Measurements from ENCODE around the gene PRELID3B. TPM values are rescaled to one million over a fixed set of nuclear protein-coding genes. Genes with fewer than 3 reads are reported as not detected.

Gene PRELID3B
- total RNA-seq, 1 donor from 2014 or later = 78.8 TPM

GRCh38 chr20:58986968-58987517, 55.5 kb downstream of the PRELID3B start:
- H3K36me3 Mint-ChIP-seq = peaks cover 22% of the 10 kb centered on the region
- H3K27ac Mint-ChIP-seq = no peak overlapping the region
- H2AFZ ChIP-seq (replicated peaks) = no peak overlapping the region

GRCh38 chr20:58986286-58986967, 56.2 kb downstream of the PRELID3B start:
- Histone ChIP-seq H3K27ac (no peak overlapping the region), H3K36me3 (peaks cover 3% of the 10 kb centered on the region), H3K79me2 (ENCODE audit: low read depth) (peaks cover 44% of the 10 kb centered on the region), H4K20me1 (ENCODE audit: low read depth) (peaks cover 28% of the 10 kb centered on the region), H3K9ac (no peak overlapping the region), H3K9me3 (ENCODE audit: low read depth) (no peaks in the 10 kb centered on the region), H3K4me3 (no peak overlapping the region), H2AFZ (replicated peaks) (no peak overlapping the region), H3K4me2 (no peak overlapping the region), H3K27me3 (no peaks in the 10 kb centered on the region), H3F3A (ENCODE audit: low read depth) (no peaks in the 10 kb centered on the region), H3K4me1 (no peaks in the 10 kb centered on the region)
- H3K9me3 Mint-ChIP-seq = no peaks in the 10 kb centered on the region
- no peak for TF ChIP-seq CTCF (IDR thresholded peaks at IDR 0.05)
- no peak for TF ChIP-seq EZH2 (IDR thresholded peaks at IDR 0.05)
- no peak for TF ChIP-seq EZH2phosphoT487 (IDR thresholded peaks at IDR 0.05)
- peaks cover 2% of the 10 kb centered on the region for H3K27me3 Mint-ChIP-seq (ENCODE audit: insufficient read depth, low read depth)
- peaks cover 15% of the 10 kb centered on the region for H3K4me1 Mint-ChIP-seq
- no peak overlapping the region for H3K4me3 Mint-ChIP-seq
- no peak overlapping the region for H3K27ac Mint-ChIP-seq
- no peak for DNase-seq (ENCODE audit: low spot score)
- peaks cover 22% of the 10 kb centered on the region for H3K36me3 Mint-ChIP-seq

More at GRCh38 chr20:58986968-58987517, 55.5 kb downstream of the PRELID3B start:
- no peak for DNase-seq (ENCODE audit: low spot score)
- Histone ChIP-seq H4K20me1 (ENCODE audit: low read depth) (peaks cover 28% of the 10 kb centered on the region), H3K79me2 (ENCODE audit: low read depth) (peaks cover 38% of the 10 kb centered on the region), H3F3A (ENCODE audit: low read depth) (no peaks in the 10 kb centered on the region), H3K27me3 (no peaks in the 10 kb centered on the region), H3K9me3 (ENCODE audit: low read depth) (no peaks in the 10 kb centered on the region), H3K4me1 (no peaks in the 10 kb centered on the region), H3K36me3 (peaks cover 9% of the 10 kb centered on the region), H3K27ac (no peak overlapping the region), H3K4me3 (no peak overlapping the region), H3K4me2 (no peak overlapping the region), H3K9ac (no peak overlapping the region)
- no peak overlapping the region for H3K4me3 Mint-ChIP-seq
- no peak for TF ChIP-seq EZH2 (IDR thresholded peaks at IDR 0.05)
- no peak for TF ChIP-seq EZH2phosphoT487 (IDR thresholded peaks at IDR 0.05)
- TF ChIP-seq CTCF (IDR thresholded peaks at IDR 0.05) = no peak
- peaks cover 2% of the 10 kb centered on the region for H3K27me3 Mint-ChIP-seq (ENCODE audit: insufficient read depth, low read depth)
- H3K4me1 Mint-ChIP-seq = peaks cover 13% of the 10 kb centered on the region
- H3K9me3 Mint-ChIP-seq = no peaks in the 10 kb centered on the region

- Mint-ChIP-seq H3K9me3 (no peaks in the 10 kb centered on the region), H3K4me1 (peaks cover 15% of the 10 kb centered on the region), H3K4me3 (no peak overlapping the region), H3K27ac (no peak overlapping the region), H3K36me3 (peaks cover 22% of the 10 kb centered on the region), H3K27me3 (ENCODE audit: insufficient read depth, low read depth) (peaks cover 2% of the 10 kb centered on the region)
- H3K79me2 ChIP-seq (ENCODE audit: low read depth) = peaks cover 44% of the 10 kb centered on the region
- H3F3A ChIP-seq (ENCODE audit: low read depth) = peaks cover 1% of the 10 kb centered on the region
- H3K4me2 ChIP-seq = no peak overlapping the region
- TF ChIP-seq EZH2phosphoT487 (IDR thresholded peaks at IDR 0.05) (no peak), CTCF (IDR thresholded peaks at IDR 0.05) (no peak), EZH2 (IDR thresholded peaks at IDR 0.05) (no peak)
- no peak overlapping the region for H3K9ac ChIP-seq
- H3K4me1 ChIP-seq = no peaks in the 10 kb centered on the region
- H3K36me3 ChIP-seq = no peaks in the 10 kb centered on the region
- no peak overlapping the region for H3K4me3 ChIP-seq
- H3K9me3 ChIP-seq (ENCODE audit: low read depth) = no peaks in the 10 kb centered on the region
- no peak overlapping the region for H2AFZ ChIP-seq (replicated peaks)
- peaks cover 28% of the 10 kb centered on the region for H4K20me1 ChIP-seq (ENCODE audit: low read depth)
- DNase-seq (ENCODE audit: low spot score) = no peak
- H3K27ac ChIP-seq = no peak overlapping the region
- H3K27me3 ChIP-seq = no peaks in the 10 kb centered on the region
Observed at GRCh38 chr20:58985656-58986055, 56.9 kb downstream of the PRELID3B start.

Data from neural progenitor cell (in vitro differentiated cells).